Measurements from ENCODE around the gene NFE2L2. TPM values are rescaled to one million over a fixed set of nuclear protein-coding genes. Genes with fewer than 3 reads are reported as not detected.
A peak's percentile ranks its signal among the peaks of the same experiment; 100 is the strongest.

Gene NFE2L2
- total and polyA plus RNA-seq, 12 donors: 26.4 to 67.9 (median 54.9) TPM

GRCh38 chr2:177237932-177238331 is 26.6 kb downstream of the NFE2L2 start:
- peak overlapping the region in 6 of 10 donors; percentile 16 to 90 (median 69) for H3K27ac ChIP-seq
- H3K4me3 ChIP-seq: no peak overlapping the region
- H3K9me3 ChIP-seq: no peaks in the 10 kb centered on the region
- no peak for TF ChIP-seq CTCF (IDR thresholded peaks at IDR 0.05)
- peaks cover 12 to 100% (median 91%) of the 10 kb centered on the region in 9 donors for H3K4me1 ChIP-seq
- WGBS, 2 donors: 49 to 53% methylated on average over 2 of the region's 2 CpGs
- peaks cover 0 to 27% (median 10%) of the 10 kb centered on the region in 9 donors for H3K36me3 ChIP-seq
- ATAC-seq (no peak), DNase-seq (no peak)
- intact Hi-C loops (cut with DNase I): no loop called here
- no peaks in the 10 kb centered on the region for H3K27me3 ChIP-seq

DNA sequence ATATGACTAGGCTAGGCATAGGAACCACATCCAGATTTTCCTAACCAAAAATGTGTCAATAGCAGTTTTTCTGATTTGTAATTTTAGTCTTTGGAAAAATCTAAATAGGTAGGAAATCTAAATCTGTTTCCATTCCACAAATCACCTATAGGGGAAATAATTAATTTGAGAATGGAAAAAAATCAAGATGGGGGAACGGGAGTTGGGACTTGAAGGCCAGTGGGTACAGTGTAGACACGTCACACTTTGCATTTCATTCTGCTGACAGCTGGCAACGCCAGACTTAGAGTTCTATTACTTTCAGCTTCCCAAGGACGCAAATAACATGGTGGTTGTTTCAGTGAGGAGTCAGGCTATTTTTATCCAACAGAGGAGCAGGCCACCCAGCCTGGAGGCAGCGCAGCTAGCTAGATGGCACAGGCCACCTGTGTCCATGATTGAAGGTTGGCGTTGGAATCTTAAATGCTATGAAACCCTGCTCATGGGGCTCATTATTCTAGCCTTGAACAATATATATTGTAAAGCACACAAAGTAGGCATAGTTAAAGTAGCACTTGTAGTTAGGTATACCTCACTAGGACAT is 28.6 kb downstream of the NFE2L2 start:
- intact Hi-C loops (cut with DNase I): no loop called here
- peak; percentile 26 to 83 (median 76) for ATAC-seq
- peak in 1 of 2 donors; percentile 46 for DNase-seq

GRCh38 chr2:177234267-177234666 is 30.3 kb downstream of the NFE2L2 start:
- Histone ChIP-seq H3K4me1 (peaks cover 4 to 80% (median 59%) of the 10 kb centered on the region in 9 donors), H3K27ac (peak overlapping the region in 1 of 10 donors; percentile 11), H3K27me3 (no peaks in the 10 kb centered on the region), H3K9me3 (no peaks in the 10 kb centered on the region), H3K4me3 (no peak overlapping the region), H3K36me3 (peaks cover 0 to 64% (median 44%) of the 10 kb centered on the region in 9 donors)
- ATAC-seq (no peak), DNase-seq (no peak)
- intact Hi-C loops (cut with DNase I): no loop called here
- TF ChIP-seq CTCF (IDR thresholded peaks at IDR 0.05): no peak

More for the DNA sequence above, 28.6 kb downstream of the NFE2L2 start:
- Histone ChIP-seq H3K27me3 (no peaks in the 10 kb centered on the region), H3K4me3 (no peak overlapping the region), H3K4me1 (peaks cover 9 to 97% (median 76%) of the 10 kb centered on the region in 9 donors), H3K9me3 (no peaks in the 10 kb centered on the region), H3K36me3 (peaks cover 0 to 47% (median 30%) of the 10 kb centered on the region in 9 donors), H3K27ac (peak overlapping the region in 9 of 10 donors; percentile 18 to 89 (median 65))
- TF ChIP-seq CTCF (IDR thresholded peaks at IDR 0.05): no peak
- WGBS, 2 donors: 48 to 66% methylated on average over 6 of the region's 6 CpGs

DNA sequence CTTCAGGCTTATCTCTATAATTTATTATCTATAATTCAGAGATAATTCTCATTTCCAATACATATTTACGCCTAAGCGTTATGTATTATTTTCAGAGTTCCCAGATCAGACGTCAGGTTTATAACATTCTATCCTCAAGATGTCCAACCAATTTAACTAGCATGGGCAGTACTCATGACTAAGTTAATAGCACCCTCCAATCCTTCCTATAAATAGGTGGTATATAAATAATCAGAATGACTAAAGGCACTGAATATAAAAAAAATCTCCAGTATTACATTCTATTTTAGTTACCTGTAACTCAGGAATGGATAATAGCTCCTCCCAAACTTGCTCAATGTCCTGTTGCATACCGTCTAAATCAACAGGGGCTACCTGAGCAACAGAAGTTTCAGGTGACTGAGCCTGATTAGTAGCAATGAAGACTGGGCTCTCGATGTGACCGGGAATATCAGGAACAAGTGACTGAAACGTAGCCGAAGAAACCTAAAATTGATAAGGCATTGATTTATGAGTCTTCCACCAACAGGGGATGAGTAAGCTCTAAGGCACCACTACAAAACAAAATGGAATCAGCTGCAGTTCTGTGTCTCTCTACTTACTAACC is 32.3 kb downstream of the NFE2L2 start:
- H3K4me3 ChIP-seq: no peak overlapping the region
- DNase-seq (no peak), ATAC-seq (no peak)
- H3K36me3 ChIP-seq: peaks cover 0 to 83% (median 44%) of the 10 kb centered on the region in 9 donors
- no peaks in the 10 kb centered on the region for H3K27me3 ChIP-seq
- peaks cover 0 to 60% (median 39%) of the 10 kb centered on the region in 9 donors for H3K4me1 ChIP-seq
- intact Hi-C loops (cut with DNase I): no loop called here
- 86 to 91% methylated on average over 8 of the region's 8 CpGs for WGBS, 2 donors
- TF ChIP-seq CTCF (IDR thresholded peaks at IDR 0.05): no peak
- peak overlapping the region in 1 of 10 donors; percentile 5 for H3K27ac ChIP-seq
- no peaks in the 10 kb centered on the region for H3K9me3 ChIP-seq

Data from heart right ventricle (tissue), 16 donors.